GM12801 (cell line): Measurements from ENCODE around the gene PHF21B.

Source experiments
- CTCF ChIP-seq: IDR thresholded peaks from one replicate; pipeline ENCODE4 v1.5.1; 2011; ENCODE audit warnings: control low read depth; ENCODE audit not compliant: insufficient read length; ENCODE audit errors: extremely low read depth

PHF21B gene

GRCh38 chr22:44848791-44849420 lies 160.9 kb downstream of the PHF21B start:
- TF ChIP-seq CTCF: no peak

DNA sequence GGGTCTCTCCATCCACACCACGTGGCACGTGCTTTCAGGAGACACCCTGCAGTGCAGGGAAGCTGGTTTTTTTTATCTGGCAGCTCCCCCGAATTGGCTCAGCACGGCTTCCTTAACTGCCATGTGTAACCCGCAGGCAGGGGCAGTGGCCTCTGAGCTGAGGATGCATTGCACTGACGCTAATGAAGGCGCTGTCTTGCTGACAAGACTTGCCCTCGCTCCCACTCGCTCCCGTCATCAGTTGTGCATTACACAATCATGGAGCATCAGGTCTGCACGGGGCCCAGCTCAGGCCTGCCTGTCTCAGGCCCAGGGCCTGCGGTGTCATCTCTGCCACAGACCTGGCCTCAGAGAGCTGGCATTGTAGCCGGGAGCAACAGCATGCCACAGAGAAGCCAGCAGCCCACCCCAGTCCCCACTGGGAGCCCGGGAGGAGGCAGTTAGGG lies 161.5 kb downstream of the PHF21B start:
- TF ChIP-seq CTCF: no peak

DNA sequence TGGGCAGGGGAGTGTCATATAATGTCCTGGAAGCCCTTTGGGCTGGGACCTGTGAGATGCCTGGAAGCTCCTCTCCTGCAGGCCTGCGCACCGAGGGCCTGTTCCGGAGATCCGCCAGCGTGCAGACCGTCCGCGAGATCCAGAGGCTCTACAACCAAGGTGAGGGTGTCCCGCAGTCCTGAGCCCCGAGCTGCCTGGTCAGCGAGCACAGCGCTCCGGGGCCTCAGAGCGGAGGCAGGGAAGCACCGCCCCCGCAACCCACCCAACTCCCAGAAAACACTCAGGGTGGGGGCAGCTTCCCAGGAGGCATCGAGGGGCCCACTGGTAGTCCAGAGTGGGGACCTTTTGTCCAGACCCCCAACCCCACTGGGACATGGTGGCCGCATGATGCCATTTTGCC lies 161.9 kb downstream of the PHF21B start:
- no peak for TF ChIP-seq CTCF

- TF ChIP-seq CTCF: no peak
Measured at GRCh38 chr22:44847380-44847779, 162.4 kb downstream of the PHF21B start.

- TF ChIP-seq CTCF: no peak
Measured at GRCh38 chr22:44846726-44847275, 163.0 kb downstream of the PHF21B start.

GRCh38 chr22:44845796-44846720 lies 163.7 kb downstream of the PHF21B start:
- no peak for TF ChIP-seq CTCF

- TF ChIP-seq CTCF: no peak
Measured at GRCh38 chr22:44845191-44845590, 164.6 kb downstream of the PHF21B start.
